ENCODE data around the gene KRT77.

Gene KRT77

GRCh38 chr12:52650520-52651081, 52.7 kb downstream of the KRT77 start:
- Histone ChIP-seq H3K27ac (ENCODE audit: low read length) (no peak overlapping the region), H3K27me3 (ENCODE audit: insufficient read depth, low read length) (no peaks in the 10 kb centered on the region), H3K9ac (ENCODE audit: low read depth, low read length) (no peak overlapping the region), H3K36me3 (ENCODE audit: insufficient read depth, low read depth, low read length) (no peaks in the 10 kb centered on the region), H3K4me1 (ENCODE audit: insufficient read depth, low read length) (no peaks in the 10 kb centered on the region), H3K9me3 (ENCODE audit: insufficient read depth, low read depth, low read length) (no peaks in the 10 kb centered on the region; the same call in 1 of the 2 replicates), H3K4me3 (ENCODE audit: low read length) (no peak overlapping the region)

- Histone ChIP-seq H3K9me3 (ENCODE audit: insufficient read depth, low read depth, low read length) (no peaks in the 10 kb centered on the region; the same call in 1 of the 2 replicates), H3K4me3 (ENCODE audit: low read length) (no peak overlapping the region), H3K27me3 (ENCODE audit: insufficient read depth, low read length) (no peaks in the 10 kb centered on the region; the same call in 1 of the 2 replicates), H3K4me1 (ENCODE audit: insufficient read depth, low read length) (no peaks in the 10 kb centered on the region), H3K9ac (ENCODE audit: low read depth, low read length) (no peak overlapping the region), H3K27ac (ENCODE audit: low read length) (no peak overlapping the region), H3K36me3 (ENCODE audit: insufficient read depth, low read depth, low read length) (no peaks in the 10 kb centered on the region)
Observed at GRCh38 chr12:52649066-52649465, 54.3 kb downstream of the KRT77 start.

- H3K36me3 ChIP-seq (ENCODE audit: insufficient read depth, low read depth, low read length) = no peaks in the 10 kb centered on the region
- no peak overlapping the region for H3K9ac ChIP-seq (ENCODE audit: low read depth, low read length)
- no peaks in the 10 kb centered on the region; the same call in 1 of the 2 replicates for H3K9me3 ChIP-seq (ENCODE audit: insufficient read depth, low read depth, low read length)
- H3K4me1 ChIP-seq (ENCODE audit: insufficient read depth, low read length) = no peaks in the 10 kb centered on the region
- no peaks in the 10 kb centered on the region; the same call in 1 of the 2 replicates for H3K27me3 ChIP-seq (ENCODE audit: insufficient read depth, low read length)
- no peak overlapping the region for H3K4me3 ChIP-seq (ENCODE audit: low read length)
- H3K27ac ChIP-seq (ENCODE audit: low read length) = no peak overlapping the region
Observed at GRCh38 chr12:52648012-52648550, 55.2 kb downstream of the KRT77 start.

- Histone ChIP-seq H3K4me1 (ENCODE audit: insufficient read depth, low read length) (no peaks in the 10 kb centered on the region), H3K9ac (ENCODE audit: low read depth, low read length) (no peak overlapping the region), H3K9me3 (ENCODE audit: insufficient read depth, low read depth, low read length) (no peaks in the 10 kb centered on the region; the same call in 1 of the 2 replicates), H3K27ac (ENCODE audit: low read length) (no peak overlapping the region), H3K27me3 (ENCODE audit: insufficient read depth, low read length) (no peaks in the 10 kb centered on the region; the same call in 1 of the 2 replicates), H3K36me3 (ENCODE audit: insufficient read depth, low read depth, low read length) (no peaks in the 10 kb centered on the region), H3K4me3 (ENCODE audit: low read length) (no peak overlapping the region)
Observed at GRCh38 chr12:52647601-52648000, 55.7 kb downstream of the KRT77 start.

- no peak overlapping the region for H3K4me3 ChIP-seq (ENCODE audit: low read length)
- no peaks in the 10 kb centered on the region for H3K9me3 ChIP-seq (ENCODE audit: insufficient read depth, low read depth, low read length)
- no peaks in the 10 kb centered on the region; the same call in 1 of the 2 replicates for H3K27me3 ChIP-seq (ENCODE audit: insufficient read depth, low read length)
- H3K27ac ChIP-seq (ENCODE audit: low read length) = no peak overlapping the region
- no peak overlapping the region for H3K9ac ChIP-seq (ENCODE audit: low read depth, low read length)
- H3K4me1 ChIP-seq (ENCODE audit: insufficient read depth, low read length) = no peaks in the 10 kb centered on the region
- no peaks in the 10 kb centered on the region for H3K36me3 ChIP-seq (ENCODE audit: insufficient read depth, low read depth, low read length)
Observed at GRCh38 chr12:52646613-52647012, 56.7 kb downstream of the KRT77 start.

- H3K36me3 ChIP-seq (ENCODE audit: insufficient read depth, low read depth, low read length) = no peaks in the 10 kb centered on the region
- no peak overlapping the region for H3K27ac ChIP-seq (ENCODE audit: low read length)
- no peak overlapping the region for H3K9ac ChIP-seq (ENCODE audit: low read depth, low read length)
Observed at GRCh38 chr12:52645982-52646381, 57.3 kb downstream of the KRT77 start.

GRCh38 chr12:52645120-52645761, 58.1 kb downstream of the KRT77 start:
- H3K9me3 ChIP-seq (ENCODE audit: insufficient read depth, low read depth, low read length) = no peaks in the 10 kb centered on the region
- no peak overlapping the region for H3K27ac ChIP-seq (ENCODE audit: low read length)
- H3K4me1 ChIP-seq (ENCODE audit: insufficient read depth, low read length) = no peaks in the 10 kb centered on the region
- H3K9ac ChIP-seq (ENCODE audit: low read depth, low read length) = no peak overlapping the region
- H3K36me3 ChIP-seq (ENCODE audit: insufficient read depth, low read depth, low read length) = no peaks in the 10 kb centered on the region
- H3K4me3 ChIP-seq (ENCODE audit: low read length) = no peak overlapping the region
- H3K27me3 ChIP-seq (ENCODE audit: insufficient read depth, low read length) = no peaks in the 10 kb centered on the region; the same call in 1 of the 2 replicates

More at GRCh38 chr12:52645982-52646381, 57.3 kb downstream of the KRT77 start:
- Histone ChIP-seq H3K4me1 (ENCODE audit: insufficient read depth, low read length) (no peaks in the 10 kb centered on the region), H3K9me3 (ENCODE audit: insufficient read depth, low read depth, low read length) (no peaks in the 10 kb centered on the region), H3K4me3 (ENCODE audit: low read length) (no peak overlapping the region), H3K27me3 (ENCODE audit: insufficient read depth, low read length) (no peaks in the 10 kb centered on the region; the same call in 1 of the 2 replicates)

GRCh38 chr12:52644078-52644415, 59.3 kb downstream of the KRT77 start:
- H3K9ac ChIP-seq (ENCODE audit: low read depth, low read length) = no peak overlapping the region
- H3K4me1 ChIP-seq (ENCODE audit: insufficient read depth, low read length) = no peaks in the 10 kb centered on the region
- no peaks in the 10 kb centered on the region for H3K9me3 ChIP-seq (ENCODE audit: insufficient read depth, low read depth, low read length)
- H3K36me3 ChIP-seq (ENCODE audit: insufficient read depth, low read depth, low read length) = no peaks in the 10 kb centered on the region
- H3K27ac ChIP-seq (ENCODE audit: low read length) = no peak overlapping the region
- no peak overlapping the region for H3K4me3 ChIP-seq (ENCODE audit: low read length)
- H3K27me3 ChIP-seq (ENCODE audit: insufficient read depth, low read length) = no peaks in the 10 kb centered on the region; the same call in 1 of the 2 replicates

GRCh38 chr12:52643233-52644077, 59.9 kb downstream of the KRT77 start:
- Histone ChIP-seq H3K27me3 (ENCODE audit: insufficient read depth, low read length) (no peaks in the 10 kb centered on the region; the same call in 1 of the 2 replicates), H3K9ac (ENCODE audit: low read depth, low read length) (no peak overlapping the region), H3K4me3 (ENCODE audit: low read length) (no peak overlapping the region)

GRCh38 chr12:52641468-52641867, 61.9 kb downstream of the KRT77 start:
- no peak overlapping the region for H3K4me3 ChIP-seq (ENCODE audit: low read length)

More at GRCh38 chr12:52643233-52644077, 59.9 kb downstream of the KRT77 start:
- Histone ChIP-seq H3K9me3 (ENCODE audit: insufficient read depth, low read depth, low read length) (no peaks in the 10 kb centered on the region), H3K27ac (ENCODE audit: low read length) (no peak overlapping the region), H3K36me3 (ENCODE audit: insufficient read depth, low read depth, low read length) (no peaks in the 10 kb centered on the region), H3K4me1 (ENCODE audit: insufficient read depth, low read length) (no peaks in the 10 kb centered on the region)

More at GRCh38 chr12:52641468-52641867, 61.9 kb downstream of the KRT77 start:
- H3K36me3 ChIP-seq (ENCODE audit: insufficient read depth, low read depth, low read length) = no peaks in the 10 kb centered on the region
- no peaks in the 10 kb centered on the region for H3K4me1 ChIP-seq (ENCODE audit: insufficient read depth, low read length)
- no peaks in the 10 kb centered on the region for H3K9me3 ChIP-seq (ENCODE audit: insufficient read depth, low read depth, low read length)
- no peak overlapping the region for H3K27ac ChIP-seq (ENCODE audit: low read length)
- H3K27me3 ChIP-seq (ENCODE audit: insufficient read depth, low read length) = no peaks in the 10 kb centered on the region; the same call in 1 of the 2 replicates
- H3K9ac ChIP-seq (ENCODE audit: low read depth, low read length) = no peak overlapping the region
